Ramos (cell line): ENCODE data around the gene TLL2.

Experiments
- in situ Hi-C: fragments of 300-500 bp; cut with MboI; formaldehyde crosslinking; loops from one replicate; pipeline ENCODE4 v1.14.3; 2022; ENCODE audit warnings: low sequenced_read_pairs; ENCODE audit not compliant: unreplicated experiment

TLL2 gene

DNA sequence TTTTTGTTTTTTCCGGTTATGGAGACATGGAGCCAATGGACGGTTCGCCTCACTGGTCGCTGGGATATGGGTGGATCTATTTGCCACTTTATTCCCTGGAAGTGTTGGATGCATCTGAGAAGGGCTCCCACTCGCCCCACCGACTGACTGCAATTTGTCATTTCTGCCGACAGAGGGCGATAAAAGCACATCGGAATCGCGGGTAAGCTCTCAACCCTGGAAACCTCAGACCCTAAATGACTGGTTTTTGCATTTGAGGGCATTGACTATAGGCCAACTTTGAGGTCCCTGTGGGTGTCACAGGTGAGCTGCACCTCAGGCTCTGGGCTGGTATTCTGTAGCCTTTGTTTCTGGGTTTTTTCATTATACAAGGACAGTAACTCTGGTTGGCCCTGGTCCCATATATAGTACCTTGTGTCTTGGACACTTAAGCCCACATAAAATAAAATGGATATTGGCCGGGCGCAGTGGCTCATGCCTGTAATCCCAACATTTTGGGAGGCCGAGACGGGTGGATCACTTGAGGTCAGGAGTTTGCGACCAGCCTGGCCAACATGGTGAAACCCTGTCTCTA, 143.1 kb downstream of the TLL2 start:
- in situ Hi-C loops: no loop called here

DNA sequence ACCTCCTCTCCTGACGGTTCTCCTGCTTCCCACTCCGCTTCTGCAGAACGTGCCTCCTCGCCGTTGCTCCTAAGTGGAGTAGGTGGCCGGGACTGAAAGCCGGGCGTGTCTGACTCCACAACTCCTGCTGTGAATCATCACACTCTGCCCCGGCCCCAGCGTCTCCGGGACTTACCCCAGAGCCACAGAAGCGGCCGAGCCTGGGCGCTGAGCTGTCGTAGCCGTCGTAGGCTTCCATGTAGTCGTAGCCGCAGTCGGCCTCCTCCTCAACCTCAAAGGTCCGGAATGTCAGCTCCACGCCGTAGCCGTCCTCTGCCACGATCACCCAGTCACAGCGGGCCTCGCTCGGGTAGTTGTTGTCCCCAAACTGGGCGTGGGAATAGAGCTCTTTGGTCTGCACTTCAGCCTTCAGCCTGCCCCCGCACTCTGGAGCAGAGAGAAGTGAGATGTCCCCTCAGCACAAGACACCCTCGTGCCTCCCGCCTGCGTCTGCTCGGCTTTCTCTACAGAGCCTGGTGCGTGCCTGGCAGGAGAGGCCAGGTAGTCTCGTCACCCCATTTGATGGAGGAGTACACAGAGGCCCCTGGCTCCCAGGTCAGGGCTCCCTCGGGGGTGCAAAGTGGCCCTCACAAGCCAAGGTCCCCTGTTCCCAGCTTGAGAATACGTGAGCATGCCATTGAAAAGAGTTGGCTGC, 143.7 kb downstream of the TLL2 start:
- in situ Hi-C loops: no loop called here

DNA sequence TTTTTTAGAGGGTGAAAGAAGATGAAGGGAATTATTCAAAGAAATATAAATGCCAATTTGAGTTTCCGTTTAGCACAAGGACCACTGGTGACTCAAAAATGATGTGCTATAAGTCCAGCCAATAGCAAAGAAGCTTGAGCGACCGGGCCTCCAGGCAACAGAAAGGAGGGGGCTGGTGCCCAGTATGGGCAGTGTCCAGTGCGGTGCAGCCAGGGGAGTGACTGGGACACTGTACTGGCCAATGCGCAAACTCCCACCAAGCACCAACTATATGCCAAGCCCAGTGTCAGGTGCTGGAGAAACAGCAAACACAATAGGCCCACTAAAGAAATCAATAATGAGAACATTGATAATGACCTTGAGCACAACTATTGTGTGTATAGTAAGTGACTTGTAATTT, 144.8 kb downstream of the TLL2 start:
- in situ Hi-C loops: no loop called here

DNA sequence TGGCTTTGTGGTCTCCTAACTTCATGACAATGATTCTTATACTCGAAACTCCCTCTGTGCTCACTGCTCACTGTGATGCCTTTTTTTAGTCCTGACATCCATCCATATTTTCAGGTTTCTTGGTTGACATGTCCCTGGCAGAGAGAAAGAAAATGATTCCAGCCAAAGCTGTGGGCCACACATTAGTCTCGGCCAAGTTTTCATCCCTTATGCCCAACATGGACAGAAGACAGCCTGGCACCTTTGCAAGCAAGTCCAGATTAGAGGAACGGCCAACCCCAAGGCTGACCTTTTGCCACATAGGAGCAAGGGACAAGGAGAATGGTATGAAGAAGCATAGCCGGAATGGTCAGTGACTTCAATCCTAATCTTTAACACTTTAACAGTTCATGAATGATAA, 146.3 kb downstream of the TLL2 start:
- in situ Hi-C loops: no loop called here

DNA sequence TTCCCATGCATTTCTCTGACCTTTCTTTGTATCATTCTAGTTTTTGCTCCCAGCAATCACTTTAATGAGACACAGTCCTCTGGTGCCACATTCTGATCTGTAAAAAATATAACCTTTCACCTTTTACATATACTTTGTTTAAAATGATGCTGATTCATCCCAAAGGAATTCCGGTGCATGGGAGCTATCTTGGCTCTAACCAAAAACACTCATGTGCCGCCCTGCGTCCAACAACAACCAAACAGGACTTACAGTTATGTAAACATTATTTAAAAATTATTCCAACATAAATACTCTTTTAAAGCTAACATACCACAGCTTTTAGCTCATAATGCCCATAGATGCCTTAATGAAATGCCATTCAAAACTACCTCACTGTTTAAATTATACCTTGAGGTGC, 147.2 kb downstream of the TLL2 start:
- in situ Hi-C loops: no loop called here

DNA sequence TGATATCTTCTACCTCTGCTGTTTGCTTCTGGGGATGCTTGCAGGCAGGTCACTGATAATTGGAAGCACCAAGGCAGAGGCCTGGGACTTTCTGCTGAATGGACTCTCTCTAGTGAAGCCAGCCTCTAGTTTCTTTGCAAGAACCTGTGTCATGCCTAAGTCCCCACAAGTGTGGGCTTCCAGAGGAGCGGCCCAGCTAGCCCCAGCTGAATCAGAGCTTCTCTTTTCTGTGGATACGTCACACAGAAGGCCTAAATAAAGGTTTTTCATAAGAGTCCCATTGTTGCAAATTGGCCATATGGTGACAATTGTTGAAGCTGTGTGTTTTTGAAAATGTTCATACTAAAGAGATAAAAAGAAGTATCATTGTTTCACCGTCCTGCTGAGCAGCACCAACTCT, 148.2 kb downstream of the TLL2 start:
- in situ Hi-C loops: no loop called here

DNA sequence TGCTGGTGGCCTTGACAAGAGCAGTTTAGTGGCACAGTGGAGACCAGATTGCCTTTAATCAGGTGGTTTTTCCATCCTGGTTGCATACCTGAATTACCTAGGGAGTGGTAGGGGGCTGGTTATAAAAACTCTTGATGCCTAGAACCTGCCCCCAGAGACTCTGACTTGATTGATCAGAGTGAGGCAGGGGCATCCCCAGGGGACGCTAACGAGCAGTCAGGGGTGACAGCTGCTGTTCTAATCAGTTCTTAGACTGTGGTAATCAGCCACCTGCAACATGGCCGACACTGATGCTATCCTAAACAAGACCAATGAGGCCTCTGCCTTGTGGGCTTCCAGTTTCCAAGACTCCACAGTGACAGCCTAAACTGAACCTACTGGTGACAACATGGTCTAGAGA, 153.0 kb downstream of the TLL2 start:
- in situ Hi-C loops: no loop called here

DNA sequence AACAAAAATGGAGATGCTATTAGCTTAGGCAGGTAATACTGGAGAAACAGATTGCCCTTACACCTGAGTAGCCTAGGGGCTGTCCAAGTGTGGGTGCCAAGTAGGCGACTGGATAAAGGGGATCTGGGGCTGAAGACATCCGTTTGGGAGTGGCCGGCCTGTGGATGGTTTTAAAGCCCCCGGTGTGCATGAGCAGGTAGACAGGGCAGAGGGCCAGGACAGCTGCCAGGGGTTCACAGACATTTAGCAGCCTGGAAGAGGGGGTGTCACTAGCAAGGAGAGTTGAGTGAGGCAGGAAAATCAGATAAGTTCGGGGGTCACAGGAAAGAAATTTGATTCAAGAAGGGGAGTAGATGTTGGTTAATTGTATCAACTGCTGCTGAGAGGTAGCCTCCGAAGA, 153.4 kb downstream of the TLL2 start:
- in situ Hi-C loops: no loop called here

DNA sequence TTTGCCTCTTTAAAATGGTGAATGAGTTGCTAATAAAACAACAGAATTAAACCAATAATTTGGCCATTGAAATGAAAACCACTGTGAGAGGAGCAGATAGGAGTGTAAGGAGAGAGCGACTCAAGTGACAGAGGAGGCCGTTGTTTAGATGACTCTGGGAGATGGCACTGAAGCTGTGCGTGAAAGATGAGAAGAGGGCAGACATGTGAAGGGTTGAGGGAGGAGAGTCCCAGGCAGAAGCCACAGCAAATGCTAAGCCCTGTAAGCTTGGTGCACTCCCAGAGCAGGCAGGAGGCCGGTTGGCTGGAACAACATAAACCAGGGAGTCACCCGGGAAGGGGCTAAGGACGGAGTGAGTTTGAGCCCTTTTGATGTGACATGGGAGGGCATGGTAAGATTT, 154.1 kb downstream of the TLL2 start:
- in situ Hi-C loops: no loop called here

DNA sequence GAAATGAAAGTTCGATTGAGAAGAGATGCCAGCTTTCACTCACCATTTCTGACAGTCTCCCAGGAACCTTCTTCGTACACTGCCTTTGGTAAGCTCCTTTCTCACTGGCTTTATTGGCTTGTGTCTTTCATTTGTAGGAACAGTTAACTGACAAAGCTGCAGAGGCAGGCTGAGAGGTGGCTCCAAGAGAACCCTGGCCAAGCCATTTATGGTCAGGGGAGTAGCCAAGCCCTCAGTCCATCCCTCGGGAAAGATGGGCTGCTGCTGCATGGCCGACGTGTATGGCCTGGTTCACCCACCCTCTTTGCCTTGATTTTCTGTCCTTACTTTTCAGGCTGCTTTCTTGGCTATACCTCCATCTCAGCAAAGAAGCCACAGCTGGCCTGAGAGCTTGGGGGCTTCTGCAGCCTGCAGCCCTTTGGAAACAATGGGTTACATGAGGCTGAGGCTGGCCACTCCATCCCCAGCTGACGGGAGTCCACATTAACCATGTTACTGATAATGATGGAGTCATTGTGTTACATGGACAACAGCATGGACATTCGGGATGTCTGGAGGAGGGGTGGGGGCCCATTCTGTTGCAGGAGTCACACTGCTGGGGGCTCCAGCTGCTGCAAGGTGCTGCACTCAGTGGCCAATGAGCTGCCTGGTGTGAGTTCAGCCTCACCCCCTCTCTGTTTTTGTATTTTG, 154.7 kb downstream of the TLL2 start, which contains the start of gene OPALIN:
OPALIN (minus strand) TSS at position 152 of the 690 bp plus-strand sequence; CDS start at position 46, 106 bp downstream.
- in situ Hi-C loops: no loop called here

DNA sequence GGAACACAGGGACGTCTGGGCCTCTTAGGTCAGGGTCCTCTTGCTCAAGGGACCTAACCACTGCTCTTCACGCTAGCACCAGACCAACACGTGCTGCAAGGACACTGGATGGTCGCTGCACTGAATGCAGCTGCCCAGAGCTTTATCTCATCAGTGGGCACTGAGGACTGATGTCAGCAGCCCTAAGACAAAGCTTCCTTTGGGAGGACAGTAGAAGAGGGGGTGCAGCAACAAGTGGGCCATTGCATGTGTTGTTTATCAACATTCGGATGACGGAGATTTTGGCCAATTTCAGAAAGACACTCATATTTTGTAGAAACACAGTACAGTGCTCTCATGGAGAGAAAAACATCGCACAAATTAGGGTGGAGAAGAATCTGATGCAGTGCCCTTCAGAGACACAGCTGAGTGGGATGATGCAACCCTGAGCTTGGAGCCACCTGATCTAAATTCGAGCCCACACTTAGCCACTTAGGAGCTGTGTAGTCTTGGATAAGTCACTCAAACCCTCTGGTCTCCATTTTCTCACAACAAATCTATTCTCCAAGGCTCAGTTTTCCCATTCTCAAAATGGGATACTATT, 156.6 kb downstream of the TLL2 start:
- in situ Hi-C loops: no loop called here

DNA sequence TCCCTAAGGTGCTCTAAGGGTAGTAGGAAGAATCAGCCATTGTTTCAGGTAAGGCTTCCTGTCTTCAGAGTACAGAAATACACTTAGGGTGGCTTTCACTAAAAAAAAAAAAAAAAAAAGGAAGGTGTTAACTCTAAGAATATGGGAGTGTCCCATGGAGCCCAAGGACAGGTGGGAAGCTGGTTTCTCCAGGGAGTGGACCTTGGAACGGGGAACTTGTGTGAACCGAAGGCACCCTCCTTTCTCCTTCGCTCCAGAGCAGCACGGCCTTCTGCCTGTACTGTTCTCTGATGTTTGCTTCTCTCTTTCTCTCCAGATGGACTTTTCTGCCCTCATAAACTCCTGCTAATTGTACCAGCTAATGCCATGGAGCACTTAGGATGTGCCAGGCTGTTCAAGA, 161.1 kb downstream of the TLL2 start:
- in situ Hi-C loops: no loop called here

DNA sequence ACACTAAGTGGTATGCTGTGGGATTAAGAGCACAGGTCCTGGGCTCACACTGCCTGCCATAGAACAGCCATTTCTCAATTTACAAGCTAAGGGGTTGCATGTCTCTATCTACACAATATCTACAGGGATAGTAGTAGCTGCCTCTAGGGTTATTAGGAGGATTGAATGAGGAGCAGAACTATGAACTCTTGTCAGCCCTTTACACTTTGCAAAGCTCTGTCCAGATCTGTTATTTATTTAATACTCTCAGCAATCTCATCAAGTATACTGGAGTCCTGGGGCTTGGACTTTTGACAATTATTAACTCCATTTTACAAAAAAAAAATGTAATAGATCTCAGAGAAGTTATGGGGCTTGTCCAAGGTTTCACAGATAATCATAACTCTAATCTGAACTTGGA, 161.7 kb downstream of the TLL2 start:
- in situ Hi-C loops: no loop called here

DNA sequence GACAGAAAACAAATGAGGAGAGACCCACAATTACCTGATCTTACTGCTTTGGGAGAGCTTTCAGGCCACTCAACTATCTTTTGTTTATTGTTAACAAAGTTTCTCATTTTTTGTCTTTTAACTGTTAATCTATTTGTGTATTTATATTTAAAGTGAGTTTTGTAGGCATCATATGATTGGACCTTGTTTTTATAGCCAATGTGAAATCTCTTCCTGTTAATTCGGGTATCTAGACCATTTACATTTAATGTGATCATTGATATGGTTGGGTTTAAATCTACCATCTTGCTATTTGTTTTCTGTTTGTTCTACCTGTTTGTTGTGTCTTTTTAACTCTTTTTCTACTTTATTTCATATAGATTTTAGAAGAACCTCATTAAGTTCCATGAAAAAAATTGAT, 167.4 kb downstream of the TLL2 start:
- in situ Hi-C loops: loop anchor here (10.0 kb wide), 1 partner anchor 331 kb away; no protein-coding TSS in a partner anchor

DNA sequence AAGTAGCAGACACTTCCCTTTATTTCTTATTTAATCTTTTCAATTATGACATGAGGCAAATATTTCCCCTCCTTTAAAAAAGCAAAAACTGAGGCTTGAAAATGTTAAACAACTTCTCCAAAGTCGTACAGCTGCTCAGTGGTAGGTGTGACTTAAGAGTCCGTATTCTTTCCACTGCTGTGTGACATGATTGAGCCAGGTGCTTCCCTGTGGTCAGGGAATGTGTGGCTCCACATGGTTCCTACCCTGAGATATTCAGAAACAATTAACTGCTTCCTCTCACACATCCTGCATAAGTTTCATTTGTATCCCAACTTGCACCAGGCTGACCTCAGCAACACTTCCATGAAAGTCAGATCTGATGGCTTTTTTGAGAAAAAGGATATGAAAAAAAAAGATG, 168.5 kb downstream of the TLL2 start:
- in situ Hi-C loops: loop anchor here (10.0 kb wide), 1 partner anchor 330 kb away; no protein-coding TSS in a partner anchor

DNA sequence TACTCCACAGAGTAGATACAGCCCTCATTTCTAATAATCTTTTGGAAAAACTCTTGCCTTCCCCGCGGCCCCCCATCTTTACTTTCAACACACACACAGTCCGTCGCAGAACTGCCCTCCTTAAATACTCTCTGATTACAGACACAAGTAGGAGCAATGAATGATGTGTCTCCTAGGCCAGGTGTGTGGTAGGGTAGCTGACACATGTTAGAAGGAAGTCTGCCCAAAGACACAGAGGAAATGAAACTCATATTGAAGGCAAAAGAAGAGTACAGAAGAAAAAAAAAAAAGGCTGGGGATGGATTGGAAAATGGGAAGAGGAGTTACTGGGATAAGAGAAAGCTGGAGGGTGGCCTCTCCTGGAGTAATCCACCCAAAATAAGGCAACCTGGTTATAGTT, 169.5 kb downstream of the TLL2 start:
- in situ Hi-C loops: loop anchor here (10.0 kb wide), 1 partner anchor 329 kb away; no protein-coding TSS in a partner anchor

DNA sequence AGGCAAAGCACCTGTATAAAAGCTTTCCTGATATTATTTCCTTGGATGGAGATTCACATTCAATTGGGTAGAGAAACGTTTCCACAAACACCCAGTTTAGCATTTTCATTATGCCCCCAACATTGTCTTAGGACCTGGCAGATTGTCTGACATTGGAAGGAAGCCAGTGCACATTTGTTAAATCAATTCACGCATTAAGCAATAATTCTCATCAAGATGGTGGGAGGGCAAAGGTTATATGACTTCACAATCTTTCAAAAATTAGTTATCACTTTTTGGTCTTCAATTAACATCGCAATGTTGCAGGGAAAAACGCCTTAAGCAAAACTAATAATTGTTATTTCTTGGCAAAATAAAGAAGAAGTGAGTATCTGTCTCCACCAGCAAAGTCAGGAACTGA, 171.3 kb downstream of the TLL2 start:
- in situ Hi-C loops: loop anchor here (10.0 kb wide), 1 partner anchor 328 kb away; no protein-coding TSS in a partner anchor

DNA sequence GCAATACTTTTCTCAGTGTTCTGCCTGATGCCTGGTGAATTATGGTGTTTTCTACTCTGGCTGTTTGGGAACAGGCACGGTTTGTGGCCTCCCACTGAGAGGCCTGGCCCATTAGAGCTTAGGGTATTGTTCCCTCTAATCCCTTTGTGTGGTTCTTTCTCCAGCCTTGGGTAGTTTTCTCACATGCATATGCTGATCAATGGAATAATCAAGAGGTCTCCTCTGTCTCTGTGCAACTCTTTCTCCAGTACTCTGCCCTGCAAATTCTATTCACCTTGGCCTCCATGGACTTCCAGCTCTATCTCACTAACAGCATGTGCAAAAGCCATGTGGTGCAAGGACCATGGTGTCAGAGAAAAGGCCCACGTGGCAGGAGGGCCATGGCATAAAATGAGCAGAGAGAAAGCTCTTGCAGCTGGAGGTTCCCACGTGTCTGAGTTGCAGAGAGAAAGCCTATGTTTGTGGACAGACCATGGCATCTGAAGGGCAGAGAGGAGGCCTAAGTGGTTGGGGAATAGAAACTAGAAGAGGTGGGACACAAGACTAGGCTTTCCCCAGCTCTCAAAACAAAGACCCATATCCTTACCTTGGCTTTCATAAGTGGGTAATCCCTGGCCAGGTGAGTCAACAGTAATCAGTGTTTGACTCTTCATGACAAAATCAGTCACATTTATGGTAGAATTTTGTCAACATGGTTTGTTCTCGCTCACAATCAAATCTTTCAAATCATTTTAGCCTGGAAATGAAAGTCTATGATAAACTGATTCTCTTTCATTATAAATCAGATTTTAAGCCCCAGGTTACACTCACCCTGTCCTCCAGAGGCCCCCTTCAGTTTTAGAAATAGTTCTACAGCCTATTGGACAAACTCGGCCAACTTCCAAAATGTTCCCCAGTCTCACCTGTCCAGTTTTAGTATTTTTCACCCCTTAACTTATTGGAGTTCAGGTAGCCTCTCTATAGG, 172.2 kb downstream of the TLL2 start:
- in situ Hi-C loops: loop anchor here (10.0 kb wide), 1 partner anchor 327 kb away; no protein-coding TSS in a partner anchor

DNA sequence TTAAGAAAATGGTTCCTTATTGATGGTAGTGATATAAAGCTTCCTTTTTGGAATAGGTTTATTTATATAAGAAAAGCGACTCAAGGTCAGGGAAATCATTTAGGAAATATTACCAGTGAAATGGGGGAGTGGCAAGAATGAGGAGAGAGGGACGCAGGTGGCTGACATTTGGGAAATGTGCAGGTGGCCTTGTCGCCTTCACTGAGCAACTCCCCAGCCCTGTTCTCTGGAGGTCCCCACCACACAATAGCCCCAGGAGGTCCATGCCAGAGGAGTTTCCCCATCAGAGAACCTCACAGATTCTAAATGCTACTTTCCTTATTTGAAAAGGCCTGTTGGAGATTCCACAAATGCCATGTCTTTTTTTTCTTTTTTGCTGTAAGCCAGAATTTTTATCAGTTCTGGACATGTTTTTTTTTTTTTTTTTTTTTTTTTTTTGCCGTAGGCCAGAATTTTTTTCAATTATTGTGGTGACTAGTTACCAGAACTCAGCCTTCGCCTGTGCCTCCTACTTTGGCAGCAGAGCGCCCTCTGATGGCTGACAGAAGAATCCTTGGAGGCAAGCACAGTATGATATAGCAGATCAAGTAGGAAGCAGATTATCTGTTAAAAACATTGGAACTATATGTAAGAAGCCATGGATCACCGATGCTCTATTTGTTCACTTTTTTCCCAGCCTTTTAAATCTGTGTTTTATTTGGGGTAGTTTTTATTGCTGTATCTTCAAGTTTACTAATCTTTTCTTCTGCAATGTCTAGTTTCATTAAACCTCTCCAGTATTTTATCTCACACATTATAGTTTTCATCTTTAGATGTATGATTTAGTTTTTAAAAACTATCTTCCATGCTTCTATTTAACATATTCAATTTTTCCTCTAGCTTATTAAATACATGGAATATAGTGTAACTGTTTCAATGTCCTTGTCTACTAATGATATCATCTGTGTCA, 173.5 kb downstream of the TLL2 start:
- in situ Hi-C loops: loop anchor here (10.0 kb wide), 1 partner anchor 325 kb away; no protein-coding TSS in a partner anchor
